ENCODE results near the gene TSNAX. TPM values are rescaled to one million over a fixed set of nuclear protein-coding genes. Genes with fewer than 3 reads are reported as not detected.

TSNAX gene, protein sequence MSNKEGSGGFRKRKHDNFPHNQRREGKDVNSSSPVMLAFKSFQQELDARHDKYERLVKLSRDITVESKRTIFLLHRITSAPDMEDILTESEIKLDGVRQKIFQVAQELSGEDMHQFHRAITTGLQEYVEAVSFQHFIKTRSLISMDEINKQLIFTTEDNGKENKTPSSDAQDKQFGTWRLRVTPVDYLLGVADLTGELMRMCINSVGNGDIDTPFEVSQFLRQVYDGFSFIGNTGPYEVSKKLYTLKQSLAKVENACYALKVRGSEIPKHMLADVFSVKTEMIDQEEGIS
- polyA plus RNA-seq (2012; rRNA removed): 15.7 and 21.0 TPM in 2 replicates
- polyA plus RNA-seq (2012; cell fraction: cytosol; rRNA removed): 23.2 and 27.4 TPM in 2 replicates
- 6.3 and 18.2 TPM in 2 replicates for polyA plus RNA-seq (2012; cell fraction: nucleus; rRNA removed)

DNA sequence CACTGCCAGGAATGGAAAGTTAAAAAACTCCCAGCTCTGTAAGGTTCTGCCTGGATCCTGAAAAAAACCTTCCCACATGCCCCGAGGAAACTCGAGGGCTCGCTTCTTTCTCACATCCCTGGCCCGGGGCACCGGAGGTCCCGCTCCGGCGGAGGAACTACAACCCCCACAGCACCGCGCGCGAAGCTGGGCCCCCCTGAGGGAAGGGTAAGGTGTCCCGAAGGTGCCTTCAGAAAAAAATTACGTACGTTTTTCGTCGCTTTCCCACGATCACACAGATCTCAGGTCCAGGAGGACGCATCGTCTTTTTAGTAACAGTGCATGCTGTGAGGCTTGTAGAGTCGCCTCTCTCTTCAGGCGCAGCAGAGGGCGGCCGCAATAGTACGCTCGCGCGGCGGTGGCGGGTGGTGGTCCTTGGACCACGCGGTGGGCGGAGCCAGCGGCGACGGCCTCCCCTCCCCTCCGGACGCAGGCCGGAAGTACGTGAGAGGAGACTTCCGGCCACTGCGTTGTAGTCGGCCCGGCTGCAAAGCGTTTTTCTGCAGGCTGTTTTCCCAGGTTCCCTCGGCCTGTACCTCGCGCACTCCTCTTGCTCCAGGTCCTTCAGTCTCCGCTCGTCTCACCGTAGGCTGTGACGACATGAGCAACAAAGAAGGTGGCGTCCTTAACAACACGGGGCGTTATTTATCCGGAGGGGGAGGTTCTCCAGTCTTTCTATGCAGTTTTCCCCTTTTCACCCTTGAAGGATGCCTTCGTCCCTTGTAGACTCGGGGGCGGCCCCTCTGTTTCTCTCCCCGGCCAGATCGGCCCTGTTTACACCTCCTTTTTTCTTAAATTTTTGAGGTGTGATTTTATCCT lies at the start of gene TSNAX:
Gene TSNAX, plus strand, starts transcription at position 498 of the 858 bp plus-strand sequence. Its CDS starts 142 bp downstream, at position 640.
- ChIA-PET POLR2A (no interaction called here), CTCF (interaction anchor here (0.9 to 1.0 kb wide), 2 partner anchors 45 to 63 kb away, joined by 3 read pairs; no protein-coding TSS in a partner anchor)
- Histone ChIP-seq H3K9me2 (no peaks in the 10 kb centered on the region), H3K36me3 (replicated peaks in 1 of 2; ENCODE audit: control insufficient read depth in 1 of 2, insufficient read depth in 2 of 2, low read length in 1 of 2) (peaks cover 7 to 23% of the 10 kb centered on the region in 2 experiments), H3K9me3 (no peaks in the 10 kb centered on the region), H3K27me3 (ENCODE audit: insufficient read depth) (no peaks in the 10 kb centered on the region), H3K27ac (ENCODE audit: low read depth in 2 of 2, low read length in 1 of 2) (peak within 1 kb of the TSS; percentile 90 to 97), H3K4me3 (ENCODE audit: low read depth in 2 of 2, low read length in 1 of 2) (peak within 1 kb of the TSS; percentile 80), H3K79me2 (ENCODE audit: insufficient read depth) (peaks cover 47% of the 10 kb centered on the region), H3F3A (replicated peaks; ENCODE audit: insufficient read depth) (peaks cover 8% of the 10 kb centered on the region), H3K9ac (peak within 1 kb of the TSS; percentile 92), H4K20me1 (ENCODE audit: insufficient read depth) (no peaks in the 10 kb centered on the region), H2AFZ (ENCODE audit: low read depth) (peak within 1 kb of the TSS; percentile 96), H3K4me2 (peak within 1 kb of the TSS; percentile 80), H3K4me1 (ENCODE audit: control insufficient read depth in 1 of 2, insufficient read depth in 2 of 2, low read depth in 1 of 2, low read length in 1 of 2) (peaks cover 0 to 14% of the 10 kb centered on the region in 2 experiments; a peak in 3 of 4 replicates)
- TF ChIP-seq TAF1 (IDR thresholded peaks at IDR 0.05; ENCODE audit: borderline replicate concordance, low read depth, low read length) (peak; percentile 81), POLR2AphosphoS5 (IDR thresholded peaks at IDR 0.05; ENCODE audit: low read depth, low read length) (peak; percentile 97), ELF1 (IDR thresholded peaks at IDR 0.05) (peak; percentile 61), FOXM1 (IDR thresholded peaks at IDR 0.05; ENCODE audit: low read depth) (no peak), SIN3A (IDR thresholded peaks at IDR 0.05; ENCODE audit: borderline replicate concordance, low read depth, low read length) (peak; percentile 64; the same call in 1 of the 2 replicates), MEF2A (IDR thresholded peaks at IDR 0.05; ENCODE audit: borderline replicate concordance, low read depth) (no peak), GATA2 (CRISPR knock-in tag; IDR thresholded peaks at IDR 0.05) (no peak), MXI1 (IDR thresholded peaks at IDR 0.05; ENCODE audit: low read depth, low read length) (peak; percentile 71), GABPA (IDR thresholded peaks at IDR 0.05; ENCODE audit: low read depth) (peak; percentile 93), NFIC (IDR thresholded peaks at IDR 0.05; ENCODE audit: borderline replicate concordance) (no peak), CHD2 (IDR thresholded peaks at IDR 0.05; ENCODE audit: low read length, partially characterized antibody) (peak; percentile 80), TEAD4 (IDR thresholded peaks at IDR 0.05; ENCODE audit: borderline replicate concordance, insufficient read depth) (no peak), RCOR1 (IDR thresholded peaks at IDR 0.05; ENCODE audit: low read length) (peak; percentile 44; the same call in 1 of the 2 replicates), RAD21 (IDR thresholded peaks at IDR 0.05; ENCODE audit: low read length) (peak; percentile 22; the same call in 1 of the 2 replicates)
- TF ChIP-seq, protein P1, sequence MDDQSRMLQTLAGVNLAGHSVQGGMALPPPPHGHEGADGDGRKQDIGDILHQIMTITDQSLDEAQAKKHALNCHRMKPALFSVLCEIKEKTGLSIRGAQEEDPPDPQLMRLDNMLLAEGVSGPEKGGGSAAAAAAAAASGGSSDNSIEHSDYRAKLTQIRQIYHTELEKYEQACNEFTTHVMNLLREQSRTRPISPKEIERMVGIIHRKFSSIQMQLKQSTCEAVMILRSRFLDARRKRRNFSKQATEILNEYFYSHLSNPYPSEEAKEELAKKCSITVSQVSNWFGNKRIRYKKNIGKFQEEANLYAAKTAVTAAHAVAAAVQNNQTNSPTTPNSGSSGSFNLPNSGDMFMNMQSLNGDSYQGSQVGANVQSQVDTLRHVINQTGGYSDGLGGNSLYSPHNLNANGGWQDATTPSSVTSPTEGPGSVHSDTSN (IDR thresholded peaks at IDR 0.05): no peak
- TF ChIP-seq, protein P2, sequence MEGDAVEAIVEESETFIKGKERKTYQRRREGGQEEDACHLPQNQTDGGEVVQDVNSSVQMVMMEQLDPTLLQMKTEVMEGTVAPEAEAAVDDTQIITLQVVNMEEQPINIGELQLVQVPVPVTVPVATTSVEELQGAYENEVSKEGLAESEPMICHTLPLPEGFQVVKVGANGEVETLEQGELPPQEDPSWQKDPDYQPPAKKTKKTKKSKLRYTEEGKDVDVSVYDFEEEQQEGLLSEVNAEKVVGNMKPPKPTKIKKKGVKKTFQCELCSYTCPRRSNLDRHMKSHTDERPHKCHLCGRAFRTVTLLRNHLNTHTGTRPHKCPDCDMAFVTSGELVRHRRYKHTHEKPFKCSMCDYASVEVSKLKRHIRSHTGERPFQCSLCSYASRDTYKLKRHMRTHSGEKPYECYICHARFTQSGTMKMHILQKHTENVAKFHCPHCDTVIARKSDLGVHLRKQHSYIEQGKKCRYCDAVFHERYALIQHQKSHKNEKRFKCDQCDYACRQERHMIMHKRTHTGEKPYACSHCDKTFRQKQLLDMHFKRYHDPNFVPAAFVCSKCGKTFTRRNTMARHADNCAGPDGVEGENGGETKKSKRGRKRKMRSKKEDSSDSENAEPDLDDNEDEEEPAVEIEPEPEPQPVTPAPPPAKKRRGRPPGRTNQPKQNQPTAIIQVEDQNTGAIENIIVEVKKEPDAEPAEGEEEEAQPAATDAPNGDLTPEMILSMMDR (IDR thresholded peaks at IDR 0.05): no peak
- TF ChIP-seq, protein P3, sequence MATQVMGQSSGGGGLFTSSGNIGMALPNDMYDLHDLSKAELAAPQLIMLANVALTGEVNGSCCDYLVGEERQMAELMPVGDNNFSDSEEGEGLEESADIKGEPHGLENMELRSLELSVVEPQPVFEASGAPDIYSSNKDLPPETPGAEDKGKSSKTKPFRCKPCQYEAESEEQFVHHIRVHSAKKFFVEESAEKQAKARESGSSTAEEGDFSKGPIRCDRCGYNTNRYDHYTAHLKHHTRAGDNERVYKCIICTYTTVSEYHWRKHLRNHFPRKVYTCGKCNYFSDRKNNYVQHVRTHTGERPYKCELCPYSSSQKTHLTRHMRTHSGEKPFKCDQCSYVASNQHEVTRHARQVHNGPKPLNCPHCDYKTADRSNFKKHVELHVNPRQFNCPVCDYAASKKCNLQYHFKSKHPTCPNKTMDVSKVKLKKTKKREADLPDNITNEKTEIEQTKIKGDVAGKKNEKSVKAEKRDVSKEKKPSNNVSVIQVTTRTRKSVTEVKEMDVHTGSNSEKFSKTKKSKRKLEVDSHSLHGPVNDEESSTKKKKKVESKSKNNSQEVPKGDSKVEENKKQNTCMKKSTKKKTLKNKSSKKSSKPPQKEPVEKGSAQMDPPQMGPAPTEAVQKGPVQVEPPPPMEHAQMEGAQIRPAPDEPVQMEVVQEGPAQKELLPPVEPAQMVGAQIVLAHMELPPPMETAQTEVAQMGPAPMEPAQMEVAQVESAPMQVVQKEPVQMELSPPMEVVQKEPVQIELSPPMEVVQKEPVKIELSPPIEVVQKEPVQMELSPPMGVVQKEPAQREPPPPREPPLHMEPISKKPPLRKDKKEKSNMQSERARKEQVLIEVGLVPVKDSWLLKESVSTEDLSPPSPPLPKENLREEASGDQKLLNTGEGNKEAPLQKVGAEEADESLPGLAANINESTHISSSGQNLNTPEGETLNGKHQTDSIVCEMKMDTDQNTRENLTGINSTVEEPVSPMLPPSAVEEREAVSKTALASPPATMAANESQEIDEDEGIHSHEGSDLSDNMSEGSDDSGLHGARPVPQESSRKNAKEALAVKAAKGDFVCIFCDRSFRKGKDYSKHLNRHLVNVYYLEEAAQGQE (IDR thresholded peaks at IDR 0.05; ENCODE audit: low read depth, low read length): no peak
- TF ChIP-seq, protein P4, sequence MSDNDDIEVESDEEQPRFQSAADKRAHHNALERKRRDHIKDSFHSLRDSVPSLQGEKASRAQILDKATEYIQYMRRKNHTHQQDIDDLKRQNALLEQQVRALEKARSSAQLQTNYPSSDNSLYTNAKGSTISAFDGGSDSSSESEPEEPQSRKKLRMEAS (IDR thresholded peaks at IDR 0.05; ENCODE audit: low read depth): peak; percentile 86
- TF ChIP-seq, protein P5, sequence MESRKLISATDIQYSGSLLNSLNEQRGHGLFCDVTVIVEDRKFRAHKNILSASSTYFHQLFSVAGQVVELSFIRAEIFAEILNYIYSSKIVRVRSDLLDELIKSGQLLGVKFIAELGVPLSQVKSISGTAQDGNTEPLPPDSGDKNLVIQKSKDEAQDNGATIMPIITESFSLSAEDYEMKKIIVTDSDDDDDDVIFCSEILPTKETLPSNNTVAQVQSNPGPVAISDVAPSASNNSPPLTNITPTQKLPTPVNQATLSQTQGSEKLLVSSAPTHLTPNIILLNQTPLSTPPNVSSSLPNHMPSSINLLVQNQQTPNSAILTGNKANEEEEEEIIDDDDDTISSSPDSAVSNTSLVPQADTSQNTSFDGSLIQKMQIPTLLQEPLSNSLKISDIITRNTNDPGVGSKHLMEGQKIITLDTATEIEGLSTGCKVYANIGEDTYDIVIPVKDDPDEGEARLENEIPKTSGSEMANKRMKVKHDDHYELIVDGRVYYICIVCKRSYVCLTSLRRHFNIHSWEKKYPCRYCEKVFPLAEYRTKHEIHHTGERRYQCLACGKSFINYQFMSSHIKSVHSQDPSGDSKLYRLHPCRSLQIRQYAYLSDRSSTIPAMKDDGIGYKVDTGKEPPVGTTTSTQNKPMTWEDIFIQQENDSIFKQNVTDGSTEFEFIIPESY (IDR thresholded peaks at IDR 0.05; ENCODE audit: borderline replicate concordance, low read depth): peak; percentile 34; the same call in 1 of the 2 replicates
- 1% methylated on average over 37 of the region's 61 CpGs for WGBS (ENCODE audit: low lambda C conversion rate)
- DNase-seq: peak; percentile 94
